ENCODE results near the gene TUBB4B. TPM values are rescaled to one million over a fixed set of nuclear protein-coding genes. Genes with fewer than 3 reads are reported as not detected.
A peak's percentile ranks its signal among the peaks of the same experiment; 100 is the strongest.

The TUBB4B gene
- 376 and 417 TPM in 2 replicates for total RNA-seq (2014; rRNA removed; shearing (Covaris generic))
- total RNA-seq (2022): 402 and 443 TPM in 2 replicates
- percentile 96 among the genes with signal in this experiment for Bru-seq, nascent RNA
- BruChase-seq, experiment 1, labeled RNA remaining after a 6-hour chase: percentile 99 among the genes with signal in this experiment
- BruChase-seq, experiment 2, labeled RNA remaining after a 2-hour chase: percentile 99 among the genes with signal in this experiment
- long read RNA-seq, transcript TUBB4B-201 (4 exons, 1,637 nt): major isoform, 222 of 578 reads
- long read RNA-seq, partial matches to known transcripts: 9 of 578 reads
- long read RNA-seq, other reads (novel, unspliced or antisense): 346 of 578 reads

DNA sequence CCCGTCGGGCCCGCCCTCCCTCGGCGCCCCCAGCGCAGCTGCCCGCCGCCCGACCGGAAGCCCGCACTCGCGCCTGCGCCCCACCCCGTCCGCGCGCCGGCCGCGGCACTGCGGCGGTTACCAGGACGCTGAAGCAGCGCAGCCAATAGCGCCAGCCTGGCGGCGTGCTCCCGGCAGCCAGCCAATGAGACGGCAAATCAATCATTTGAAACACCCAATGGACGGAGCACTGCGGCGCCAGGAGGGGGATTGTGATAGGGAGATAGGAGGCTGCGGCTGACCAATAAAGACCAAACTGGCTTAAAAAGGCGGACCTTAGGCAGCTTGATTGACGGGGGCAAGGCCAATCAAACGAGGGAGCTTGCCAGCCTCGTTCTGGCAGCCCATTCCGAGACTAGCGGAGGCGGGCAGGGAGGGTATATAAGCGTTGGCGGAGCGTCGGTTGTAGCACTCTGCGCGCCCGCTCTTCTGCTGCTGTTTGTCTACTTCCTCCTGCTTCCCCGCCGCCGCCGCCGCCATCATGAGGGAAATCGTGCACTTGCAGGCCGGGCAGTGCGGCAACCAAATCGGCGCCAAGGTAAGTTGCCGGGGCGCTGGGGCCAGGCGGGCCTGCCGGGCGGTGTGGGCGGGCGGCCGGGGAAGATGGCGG lies at the start of gene TUBB4B:
TSS of gene TUBB4B (plus strand) at position 447 of the 649 bp plus-strand sequence. CDS start at position 521, 74 bp downstream.
- H3K4me1 ChIP-seq (ENCODE audit: insufficient read depth, low read length, poor library complexity, severe bottlenecking): peaks cover 54% of the 10 kb centered on the region

DNA sequence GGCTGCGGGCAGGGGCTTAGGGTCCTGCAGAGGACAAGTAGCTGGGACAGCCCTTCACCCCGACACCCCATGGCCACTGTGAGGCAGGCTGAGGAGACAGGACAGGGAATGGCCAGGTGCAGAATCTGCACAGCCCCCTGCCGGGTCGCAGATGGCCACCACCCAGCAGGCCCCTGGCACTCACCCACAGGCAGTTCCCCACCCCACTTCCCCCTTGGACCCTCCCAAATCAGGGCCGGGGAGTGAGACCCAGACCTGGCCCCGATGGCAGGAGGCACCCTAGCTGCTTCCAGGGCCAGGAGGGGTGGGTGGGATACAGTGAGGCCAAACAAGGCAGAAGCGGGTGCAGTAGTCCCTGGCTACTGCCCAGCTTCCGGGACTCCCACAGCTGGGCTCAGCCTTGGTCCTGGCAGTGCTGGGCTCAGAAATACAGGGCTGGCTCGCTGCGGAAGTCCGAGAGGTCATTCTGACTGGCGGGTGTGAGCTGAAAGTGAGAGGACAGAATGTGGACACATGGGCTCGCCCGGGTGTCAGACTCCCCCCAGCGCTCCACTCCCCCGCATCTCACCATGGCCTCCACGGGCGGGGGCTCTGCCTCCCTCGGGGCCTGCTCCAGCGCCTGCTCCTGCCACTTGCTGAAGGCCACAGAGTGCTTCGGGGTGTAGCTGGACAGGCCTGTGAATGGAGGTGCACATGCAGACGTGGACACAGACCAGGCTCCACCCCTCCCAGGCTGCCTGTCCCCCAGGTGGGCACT lies 49.2 kb upstream of the TUBB4B start:
- no TSS peak for BruUV-seq (replicated peaks)
- intact Hi-C loops (cut with micrococcal nuclease; ENCODE audit: unreplicated experiment): no loop called here
- ChIA-PET POLR2A (no interaction called here), CTCF (ENCODE audit: unreplicated experiment) (interaction anchor here (0.6 to 0.7 kb wide), 2 partner anchors 15 kb away, joined by 3 to 6 read pairs; no protein-coding TSS in a partner anchor)
- no peaks in the 10 kb centered on the region for H3K9me3 ChIP-seq (ENCODE audit: low read length)
- H3K9me2 ChIP-seq (ENCODE audit: insufficient read depth, low read length): no peaks in the 10 kb centered on the region
- H4K20me1 ChIP-seq (ENCODE audit: insufficient read depth, low read length): peaks cover 6% of the 10 kb centered on the region; the same call in 1 of the 2 replicates
- no peak overlapping the region for H3K4me2 ChIP-seq (ENCODE audit: low read length)
- no peak for DNase-seq (ENCODE audit: low spot score)
- no peak overlapping the region for H2AFZ ChIP-seq (ENCODE audit: low read length)
- TF ChIP-seq, protein P1, sequence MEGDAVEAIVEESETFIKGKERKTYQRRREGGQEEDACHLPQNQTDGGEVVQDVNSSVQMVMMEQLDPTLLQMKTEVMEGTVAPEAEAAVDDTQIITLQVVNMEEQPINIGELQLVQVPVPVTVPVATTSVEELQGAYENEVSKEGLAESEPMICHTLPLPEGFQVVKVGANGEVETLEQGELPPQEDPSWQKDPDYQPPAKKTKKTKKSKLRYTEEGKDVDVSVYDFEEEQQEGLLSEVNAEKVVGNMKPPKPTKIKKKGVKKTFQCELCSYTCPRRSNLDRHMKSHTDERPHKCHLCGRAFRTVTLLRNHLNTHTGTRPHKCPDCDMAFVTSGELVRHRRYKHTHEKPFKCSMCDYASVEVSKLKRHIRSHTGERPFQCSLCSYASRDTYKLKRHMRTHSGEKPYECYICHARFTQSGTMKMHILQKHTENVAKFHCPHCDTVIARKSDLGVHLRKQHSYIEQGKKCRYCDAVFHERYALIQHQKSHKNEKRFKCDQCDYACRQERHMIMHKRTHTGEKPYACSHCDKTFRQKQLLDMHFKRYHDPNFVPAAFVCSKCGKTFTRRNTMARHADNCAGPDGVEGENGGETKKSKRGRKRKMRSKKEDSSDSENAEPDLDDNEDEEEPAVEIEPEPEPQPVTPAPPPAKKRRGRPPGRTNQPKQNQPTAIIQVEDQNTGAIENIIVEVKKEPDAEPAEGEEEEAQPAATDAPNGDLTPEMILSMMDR (conservative IDR thresholded peaks at IDR 0.05; ENCODE audit: low read length): no peak
- no peak for TF ChIP-seq EZH2phosphoT487 (IDR thresholded peaks at IDR 0.05; ENCODE audit: borderline replicate concordance, low read depth, low read length)
- peaks cover 20% of the 10 kb centered on the region for H3K4me1 ChIP-seq (ENCODE audit: insufficient read depth, low read length, poor library complexity, severe bottlenecking)
- H3K27ac ChIP-seq (ENCODE audit: low read depth, low read length, poor library complexity, severe bottlenecking): no peak overlapping the region
- peaks cover 26% of the 10 kb centered on the region for H3K79me2 ChIP-seq (ENCODE audit: insufficient read depth, low read depth, low read length)
- H3K36me3 ChIP-seq (ENCODE audit: insufficient read depth, low read length): peaks cover 20% of the 10 kb centered on the region; the same call in 1 of the 2 replicates
- no peak overlapping the region for H3K4me3 ChIP-seq (ENCODE audit: low read depth, low read length, poor library complexity, severe bottlenecking)

More for the DNA sequence above, at the start of gene TUBB4B:
- Histone ChIP-seq H3K9me3 (ENCODE audit: low read length) (no peaks in the 10 kb centered on the region), H3K9me2 (ENCODE audit: insufficient read depth, low read length) (no peaks in the 10 kb centered on the region), H3K4me2 (ENCODE audit: low read length) (peak within 1 kb of the TSS; percentile 99), H3K79me2 (ENCODE audit: insufficient read depth, low read depth, low read length) (peaks cover 34% of the 10 kb centered on the region), H2AFZ (ENCODE audit: low read length) (no peak within 1 kb of the TSS; the same call in 1 of the 2 replicates), H3K27ac (ENCODE audit: low read depth, low read length, poor library complexity, severe bottlenecking) (peak within 1 kb of the TSS; percentile 89), H3K36me3 (ENCODE audit: insufficient read depth, low read length) (peaks cover 28% of the 10 kb centered on the region), H4K20me1 (ENCODE audit: insufficient read depth, low read length) (peaks cover 14% of the 10 kb centered on the region), H3K4me3 (ENCODE audit: low read depth, low read length, poor library complexity, severe bottlenecking) (peak within 1 kb of the TSS; percentile 98)
- ChIA-PET CTCF (ENCODE audit: unreplicated experiment) (interaction anchor here (0.6 to 1.0 kb wide), 2 partner anchors 89 to 104 kb away, joined by 3 read pairs; no protein-coding TSS in a partner anchor), POLR2A (interaction anchor here (0.7 to 3.3 kb wide), 11 partner anchors 14 to 234 kb away, joined by 3 to 26 read pairs (median 3); partner anchors contain the start of genes NELFB and SAPCD2)
- peak; percentile 100 for DNase-seq (ENCODE audit: low spot score)
- intact Hi-C loops (cut with micrococcal nuclease; ENCODE audit: unreplicated experiment): loop anchor here (1.0 to 2.0 kb wide), 2 partner anchors 14 to 36 kb away; partner anchors contain the start of genes NELFB and TOR4A
- no TSS peak for BruUV-seq (replicated peaks)
- TF ChIP-seq, protein P1 (conservative IDR thresholded peaks at IDR 0.05; ENCODE audit: low read length): no peak
- TF ChIP-seq EZH2phosphoT487 (IDR thresholded peaks at IDR 0.05; ENCODE audit: borderline replicate concordance, low read depth, low read length): no peak

Data from OCI-LY7 (cell line).